Stimulated activated CD8-positive, alpha-beta memory T cell treated with anti-CD3 and anti-CD28 coated beads, Interleukin-7, amount 100 ng/mL, for 24 hours (primary cell): ENCODE results near the gene AP5S1.
A peak's percentile ranks its signal among the peaks of the same experiment; 100 is the strongest.
"Not testable (repeated sequence)": the region's sequence is repeated elsewhere in the genome, so short reads cannot be mapped to it uniquely, and the experiment has no call there.

Source experiments
- DNase-seq: peaks from one replicate; pipeline ENCODE4 v3.0.0-alpha.2; 2020; ENCODE audit warnings: low read depth

The AP5S1 gene

GRCh38 chr20:3794168-3794567 is 26.2 kb upstream of the AP5S1 start:
- DNase-seq: not testable (repeated sequence)

- no peak for DNase-seq
Observed at GRCh38 chr20:3794701-3795420, 25.5 kb upstream of the AP5S1 start.

GRCh38 chr20:3795511-3796468 is 24.6 kb upstream of the AP5S1 start, which contains the start of gene CDC25B:
CDC25B (plus strand) TSS chr20:3796310; CDS start chr20:3796532, 222 bp downstream.
- DNase-seq: peak; percentile 81

- DNase-seq: no peak
Observed at GRCh38 chr20:3796477-3797225, 23.7 kb upstream of the AP5S1 start.

GRCh38 chr20:3797226-3797545 is 23.2 kb upstream of the AP5S1 start:
- no peak for DNase-seq

- DNase-seq: no peak
Observed at GRCh38 chr20:3797592-3798372, 22.6 kb upstream of the AP5S1 start.

- no peak for DNase-seq
Observed at GRCh38 chr20:3798373-3798768, 22.0 kb upstream of the AP5S1 start.

GRCh38 chr20:3798908-3799248 is 21.5 kb upstream of the AP5S1 start:
- no peak for DNase-seq

GRCh38 chr20:3800256-3800877 is 20.0 kb upstream of the AP5S1 start:
- DNase-seq: no peak

GRCh38 chr20:3800878-3801260 is 19.5 kb upstream of the AP5S1 start:
- no peak for DNase-seq

- DNase-seq: no peak
Observed at GRCh38 chr20:3801299-3801698, 19.0 kb upstream of the AP5S1 start.

GRCh38 chr20:3801846-3802245 is 18.5 kb upstream of the AP5S1 start:
- no peak for DNase-seq

GRCh38 chr20:3802524-3803239 is 17.7 kb upstream of the AP5S1 start:
- DNase-seq: no peak

GRCh38 chr20:3803289-3803688 is 17.1 kb upstream of the AP5S1 start:
- DNase-seq: no peak

- DNase-seq: no peak
Observed at GRCh38 chr20:3803854-3804253, 16.5 kb upstream of the AP5S1 start.

GRCh38 chr20:3804254-3804751 is 16.0 kb upstream of the AP5S1 start:
- DNase-seq: no peak

- no peak for DNase-seq
Observed at GRCh38 chr20:3804781-3805180, 15.6 kb upstream of the AP5S1 start.

GRCh38 chr20:3808544-3808943 is 11.8 kb upstream of the AP5S1 start:
- no peak for DNase-seq

GRCh38 chr20:3811467-3812258 is 8.7 kb upstream of the AP5S1 start:
- peak; percentile 75 for DNase-seq

GRCh38 chr20:3812259-3812681 is 8.1 kb upstream of the AP5S1 start:
- no peak for DNase-seq
